Prostate gland (tissue), 2 donors: ENCODE data around the gene TOM1.

Source experiments
- CTCF ChIP-seq, 4 experiments: fragments of 200-600 bp in 2 of 4; fragments of 450-650 bp in 2 of 4; sonication (generic) in 2 of 4; IDR thresholded peaks; 1 replicate in 3 of 4; 2 replicates in 1 of 4; pipeline ENCODE4 v1.5.1; 2016 to 2019; ENCODE audit warnings: antibody characterized with exemption in 4 of 4, mild to moderate bottlenecking in 2 of 4, moderate library complexity in 2 of 4
- POLR2A ChIP-seq: fragments of 450-650 bp; IDR thresholded peaks from one replicate; pipeline ENCODE4 v1.6.1; 2016; ENCODE audit warnings: antibody characterized with exemption, mild to moderate bottlenecking

GRCh38 chr22:35349368-35349703 is 49.6 kb downstream of the TOM1 start:
- TF ChIP-seq POLR2A (no peak), CTCF (IDR thresholded peaks at IDR 0.05) (no peak)
